ENCODE results near the gene RPL7L1. TPM values are rescaled to one million over a fixed set of nuclear protein-coding genes. Genes with fewer than 3 reads are reported as not detected.

The RPL7L1 gene
- total and polyA plus RNA-seq, 2 of the 13 experiments (the other 11 are each of a cell fraction or from before 2014, with no cell fraction given), result 51.6 to 179 TPM

DNA sequence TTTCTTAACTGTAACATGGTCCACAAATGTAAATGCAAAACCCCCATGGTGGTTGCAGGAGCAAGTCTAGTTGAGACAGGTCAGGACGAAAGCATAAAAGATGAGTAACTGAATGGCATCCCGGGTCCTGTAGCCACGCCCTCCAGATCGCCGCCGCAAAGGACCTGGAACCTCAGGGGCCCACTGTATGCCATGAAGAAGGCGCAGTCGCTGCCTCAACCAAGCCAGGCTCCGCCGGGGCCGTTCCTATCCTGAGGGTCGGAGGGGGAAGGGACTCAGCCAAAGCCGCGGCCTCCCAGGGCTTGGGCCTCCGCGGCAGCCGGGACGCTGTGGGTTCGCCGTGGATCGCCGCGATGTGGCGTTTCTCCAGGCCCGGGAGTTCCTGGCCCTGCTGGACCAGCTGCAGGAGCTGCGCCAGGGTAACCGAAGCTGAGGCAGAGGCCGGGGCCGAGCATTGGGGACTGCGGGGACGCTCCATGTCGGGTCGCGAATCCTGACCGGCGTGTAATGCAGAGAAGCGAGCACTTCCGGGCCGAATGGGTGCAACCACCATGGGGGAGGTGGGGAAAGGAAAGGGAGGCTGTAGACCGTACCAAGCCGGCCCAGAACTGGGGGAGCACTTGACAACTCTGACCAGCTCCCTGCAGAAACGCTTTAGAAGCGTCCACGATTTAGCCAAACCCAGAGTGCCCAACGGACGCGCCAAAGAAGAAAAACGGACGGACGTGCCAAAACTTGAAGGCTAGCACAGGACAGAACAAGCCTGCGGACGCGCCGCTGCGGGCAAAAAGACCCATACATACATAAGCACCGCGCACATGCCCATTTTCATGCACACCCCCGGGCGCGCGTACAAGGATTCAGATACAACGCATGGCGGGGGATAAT, 11.1 kb downstream of the RPL7L1 start (continued):
- TF ChIP-seq SP4 (CRISPR knock-in tag; IDR thresholded peaks at IDR 0.05) (peak; percentile 76), ATF7-NPFF (CRISPR knock-in tag; IDR thresholded peaks at IDR 0.05; ENCODE audit: low read depth) (no peak; the same call in none of the 2 replicates), ZNF781 (CRISPR knock-in tag; IDR thresholded peaks at IDR 0.05; ENCODE audit: borderline replicate concordance, not compliant biosample characterization) (peak; percentile 97), WIZ (CRISPR knock-in tag; IDR thresholded peaks at IDR 0.05) (peak; percentile 71), RFX1 (IDR thresholded peaks at IDR 0.05) (no peak), ASH2L (IDR thresholded peaks at IDR 0.05; ENCODE audit: insufficient read length, low read depth, low read length) (peak; percentile 94), NFIC (IDR thresholded peaks at IDR 0.05; ENCODE audit: low read length) (0 out of 2 replicates have a peak, but pooled peaks have one; percentile 55), ZBED4 (CRISPR knock-in tag; IDR thresholded peaks at IDR 0.05; ENCODE audit: borderline replicate concordance) (0 out of 2 replicates have a peak, but pooled peaks have one; percentile 72), ARNTL (CRISPR knock-in tag; IDR thresholded peaks at IDR 0.05) (peak; percentile 63; the same call in 1 of the 2 replicates), RXRA (CRISPR knock-in tag; IDR thresholded peaks at IDR 0.05) (peak; percentile 88), BRD4 (CRISPR knock-in tag; IDR thresholded peaks at IDR 0.05) (peak; percentile 46; the same call in 1 of the 2 replicates), RFX5 (IDR thresholded peaks at IDR 0.05; ENCODE audit: low read depth, low read length) (no peak)
- TF ChIP-seq, protein P1, sequence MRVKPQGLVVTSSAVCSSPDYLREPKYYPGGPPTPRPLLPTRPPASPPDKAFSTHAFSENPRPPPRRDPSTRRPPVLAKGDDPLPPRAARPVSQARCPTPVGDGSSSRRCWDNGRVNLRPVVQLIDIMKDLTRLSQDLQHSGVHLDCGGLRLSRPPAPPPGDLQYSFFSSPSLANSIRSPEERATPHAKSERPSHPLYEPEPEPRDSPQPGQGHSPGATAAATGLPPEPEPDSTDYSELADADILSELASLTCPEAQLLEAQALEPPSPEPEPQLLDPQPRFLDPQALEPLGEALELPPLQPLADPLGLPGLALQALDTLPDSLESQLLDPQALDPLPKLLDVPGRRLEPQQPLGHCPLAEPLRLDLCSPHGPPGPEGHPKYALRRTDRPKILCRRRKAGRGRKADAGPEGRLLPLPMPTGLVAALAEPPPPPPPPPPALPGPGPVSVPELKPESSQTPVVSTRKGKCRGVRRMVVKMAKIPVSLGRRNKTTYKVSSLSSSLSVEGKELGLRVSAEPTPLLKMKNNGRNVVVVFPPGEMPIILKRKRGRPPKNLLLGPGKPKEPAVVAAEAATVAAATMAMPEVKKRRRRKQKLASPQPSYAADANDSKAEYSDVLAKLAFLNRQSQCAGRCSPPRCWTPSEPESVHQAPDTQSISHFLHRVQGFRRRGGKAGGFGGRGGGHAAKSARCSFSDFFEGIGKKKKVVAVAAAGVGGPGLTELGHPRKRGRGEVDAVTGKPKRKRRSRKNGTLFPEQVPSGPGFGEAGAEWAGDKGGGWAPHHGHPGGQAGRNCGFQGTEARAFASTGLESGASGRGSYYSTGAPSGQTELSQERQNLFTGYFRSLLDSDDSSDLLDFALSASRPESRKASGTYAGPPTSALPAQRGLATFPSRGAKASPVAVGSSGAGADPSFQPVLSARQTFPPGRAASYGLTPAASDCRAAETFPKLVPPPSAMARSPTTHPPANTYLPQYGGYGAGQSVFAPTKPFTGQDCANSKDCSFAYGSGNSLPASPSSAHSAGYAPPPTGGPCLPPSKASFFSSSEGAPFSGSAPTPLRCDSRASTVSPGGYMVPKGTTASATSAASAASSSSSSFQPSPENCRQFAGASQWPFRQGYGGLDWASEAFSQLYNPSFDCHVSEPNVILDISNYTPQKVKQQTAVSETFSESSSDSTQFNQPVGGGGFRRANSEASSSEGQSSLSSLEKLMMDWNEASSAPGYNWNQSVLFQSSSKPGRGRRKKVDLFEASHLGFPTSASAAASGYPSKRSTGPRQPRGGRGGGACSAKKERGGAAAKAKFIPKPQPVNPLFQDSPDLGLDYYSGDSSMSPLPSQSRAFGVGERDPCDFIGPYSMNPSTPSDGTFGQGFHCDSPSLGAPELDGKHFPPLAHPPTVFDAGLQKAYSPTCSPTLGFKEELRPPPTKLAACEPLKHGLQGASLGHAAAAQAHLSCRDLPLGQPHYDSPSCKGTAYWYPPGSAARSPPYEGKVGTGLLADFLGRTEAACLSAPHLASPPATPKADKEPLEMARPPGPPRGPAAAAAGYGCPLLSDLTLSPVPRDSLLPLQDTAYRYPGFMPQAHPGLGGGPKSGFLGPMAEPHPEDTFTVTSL (CRISPR knock-in tag; IDR thresholded peaks at IDR 0.05; ENCODE audit: borderline replicate concordance), result no peak; the same call in 1 of the 2 replicates
